HEK293 (cell line): ENCODE data around the gene KCNMA1.

ENCODE experiments used
- CTCF ChIA-PET: fragments of 350-600 bp; formaldehyde crosslinking; extraction: SDS; loops from one replicate; lab custom pipeline; 2021; ENCODE audit warnings: antibody characterized with exemption; lab: Yijun Ruan, JAX
- POLR2A ChIA-PET: fragments of 300-600 bp; formaldehyde crosslinking; extraction: SDS; loops from one replicate; lab custom pipeline; 2020; ENCODE audit warnings: antibody characterized with exemption, inconsistent platforms; lab: Yijun Ruan, JAX
- H3K27ac ChIP-seq: fragments of 200-500 bp; sonication (Bioruptor generic); 2 replicates; pipeline ENCODE4 v1.5.1; 2014; ENCODE audit warnings: low read depth, low read length, control low read depth, inconsistent platforms; ENCODE audit errors: extremely low read depth
- H3K36me3 ChIP-seq, 2 experiments: fragments of 200-500 bp in 1 of 2; sonication (Bioruptor generic) in 1 of 2; 1 replicate in 1 of 2; 2 replicates in 1 of 2; pipeline ENCODE4 v1.5.1; 2014 to 2017; ENCODE audit warnings: inconsistent platforms in 2 of 2, low read length in 2 of 2; ENCODE audit not compliant: control insufficient read depth in 2 of 2, insufficient read depth in 1 of 2
- H3K4me1 ChIP-seq: fragments of 200-500 bp; sonication (Bioruptor generic); 2 replicates; pipeline ENCODE4 v1.5.1; 2014; ENCODE audit warnings: mild to moderate bottlenecking, low read length, inconsistent platforms; ENCODE audit not compliant: control insufficient read depth, insufficient read depth
- H3K4me3 ChIP-seq: 2 replicates; pipeline ENCODE4 v1.5.1; 2011; ENCODE audit warnings: low read depth, mild to moderate bottlenecking, control low read depth, low read length, moderate library complexity
- H3K9me3 ChIP-seq: fragments of 200-500 bp; sonication (Bioruptor generic); 2 replicates; pipeline ENCODE4 v1.5.1; 2014; ENCODE audit warnings: low read depth, low read length, inconsistent platforms; ENCODE audit not compliant: control insufficient read depth, insufficient read depth
- GLIS2 ChIP-seq: fragments of 450-650 bp; formaldehyde crosslinking; IDR thresholded peaks from 2 replicates; pipeline ENCODE4 v1.5.1; 2016; ENCODE audit warnings: missing biosample characterization, missing genetic modification characterization
- KLF10 ChIP-seq: fragments of 450-650 bp; IDR thresholded peaks from 2 replicates; pipeline ENCODE4 v1.5.1; 2018; ENCODE audit warnings: missing biosample characterization, mild to moderate bottlenecking, missing genetic modification characterization
- KLF16 ChIP-seq: fragments of 450-650 bp; formaldehyde crosslinking; IDR thresholded peaks from 2 replicates; pipeline ENCODE4 v1.5.1; 2017; ENCODE audit warnings: missing biosample characterization, missing genetic modification characterization
- KLF7 ChIP-seq: fragments of 450-650 bp; formaldehyde crosslinking; IDR thresholded peaks from 2 replicates; pipeline ENCODE4 v1.5.1; 2016; ENCODE audit warnings: missing biosample characterization, missing genetic modification characterization, borderline replicate concordance
- MYNN ChIP-seq: fragments of 450-650 bp; formaldehyde crosslinking; IDR thresholded peaks from 2 replicates; pipeline ENCODE4 v1.5.1; 2016; ENCODE audit warnings: missing biosample characterization, missing genetic modification characterization, borderline replicate concordance
- PRDM1 ChIP-seq: fragments of 450-650 bp; formaldehyde crosslinking; IDR thresholded peaks from 2 replicates; pipeline ENCODE4; 2016; ENCODE audit warnings: missing biosample characterization, missing genetic modification characterization
- ZBTB17 ChIP-seq: fragments of 450-650 bp; formaldehyde crosslinking; IDR thresholded peaks from 2 replicates; pipeline ENCODE4 v1.5.1; 2016; ENCODE audit warnings: missing biosample characterization, missing genetic modification characterization
- ZBTB6 ChIP-seq: fragments of 450-650 bp; formaldehyde crosslinking; IDR thresholded peaks from 2 replicates; pipeline ENCODE4 v1.5.1; 2017; ENCODE audit warnings: missing biosample characterization, missing genetic modification characterization
- ZFHX2 ChIP-seq: fragments of 450-650 bp; formaldehyde crosslinking; conservative IDR thresholded peaks from 2 replicates; pipeline ENCODE4 v1.5.1; 2016; ENCODE audit warnings: missing biosample characterization, missing genetic modification characterization
- ZNF121 ChIP-seq: fragments of 450-650 bp; formaldehyde crosslinking; IDR thresholded peaks from 2 replicates; pipeline ENCODE4 v1.5.1; 2016; ENCODE audit warnings: missing biosample characterization, missing genetic modification characterization
- ZNF175 ChIP-seq: fragments of 450-650 bp; formaldehyde crosslinking; IDR thresholded peaks from 2 replicates; pipeline ENCODE4 v1.5.1; 2016; ENCODE audit warnings: missing biosample characterization, missing genetic modification characterization
- ZNF350 ChIP-seq: fragments of 450-650 bp; formaldehyde crosslinking; IDR thresholded peaks from 2 replicates; pipeline ENCODE4 v1.5.0; 2017; ENCODE audit warnings: missing biosample characterization, mild to moderate bottlenecking, missing genetic modification characterization
- ZNF398 ChIP-seq: fragments of 450-650 bp; formaldehyde crosslinking; IDR thresholded peaks from 2 replicates; pipeline ENCODE4 v1.5.1; 2017; ENCODE audit warnings: missing biosample characterization, missing genetic modification characterization
- ZNF404 ChIP-seq: fragments of 450-650 bp; formaldehyde crosslinking; IDR thresholded peaks from 2 replicates; pipeline ENCODE4 v1.5.1; 2017; ENCODE audit warnings: missing biosample characterization, missing genetic modification characterization
- ZNF416 ChIP-seq: fragments of 450-650 bp; formaldehyde crosslinking; IDR thresholded peaks from 2 replicates; pipeline ENCODE4 v1.5.1; 2016; ENCODE audit warnings: missing biosample characterization, missing genetic modification characterization
- ZNF473 ChIP-seq: fragments of 450-650 bp; formaldehyde crosslinking; IDR thresholded peaks from 2 replicates; pipeline ENCODE4 v1.5.1; 2017; ENCODE audit warnings: missing biosample characterization, missing genetic modification characterization
- ZNF623 ChIP-seq: fragments of 450-650 bp; formaldehyde crosslinking; IDR thresholded peaks from 2 replicates; pipeline ENCODE4 v1.5.1; 2016; ENCODE audit warnings: missing biosample characterization, missing genetic modification characterization
- ZNF654 ChIP-seq: fragments of 450-650 bp; formaldehyde crosslinking; IDR thresholded peaks from 2 replicates; pipeline ENCODE4 v1.5.1; 2016; ENCODE audit warnings: low read depth, missing biosample characterization, missing genetic modification characterization
- ZNF660 ChIP-seq: fragments of 450-650 bp; IDR thresholded peaks from 2 replicates; pipeline ENCODE4 v1.5.1; 2018; ENCODE audit warnings: missing biosample characterization, mild to moderate bottlenecking, missing genetic modification characterization
- ZNF777 ChIP-seq: fragments of 450-650 bp; formaldehyde crosslinking; IDR thresholded peaks from 2 replicates; pipeline ENCODE4 v1.5.1; 2017; ENCODE audit warnings: missing biosample characterization, missing genetic modification characterization, borderline replicate concordance
- ZNF830 ChIP-seq: fragments of 450-650 bp; IDR thresholded peaks from 2 replicates; pipeline ENCODE4 v1.5.0; 2018; ENCODE audit warnings: missing biosample characterization, missing genetic modification characterization, low read depth, mild to moderate bottlenecking, moderate library complexity
- ZSCAN30 ChIP-seq: fragments of 450-650 bp; IDR thresholded peaks from 2 replicates; pipeline ENCODE4 v1.5.1; 2018; ENCODE audit warnings: missing biosample characterization, mild to moderate bottlenecking, missing genetic modification characterization, moderate library complexity
- TF ChIP-seq, protein P1 (sequence below): fragments of 450-650 bp; formaldehyde crosslinking; IDR thresholded peaks from 2 replicates; pipeline ENCODE4 v1.5.1; 2016; ENCODE audit warnings: missing biosample characterization, missing genetic modification characterization
- TF ChIP-seq, protein P2 (sequence below): fragments of 450-650 bp; formaldehyde crosslinking; IDR thresholded peaks from 2 replicates; pipeline ENCODE4 v1.5.1; 2016; ENCODE audit warnings: missing biosample characterization, missing genetic modification characterization, borderline replicate concordance
- TF ChIP-seq, protein P3 (sequence below): fragments of 450-650 bp; formaldehyde crosslinking; IDR thresholded peaks from 2 replicates; pipeline ENCODE4 v1.5.1; 2016; ENCODE audit warnings: missing biosample characterization, missing genetic modification characterization

Gene KCNMA1

DNA sequence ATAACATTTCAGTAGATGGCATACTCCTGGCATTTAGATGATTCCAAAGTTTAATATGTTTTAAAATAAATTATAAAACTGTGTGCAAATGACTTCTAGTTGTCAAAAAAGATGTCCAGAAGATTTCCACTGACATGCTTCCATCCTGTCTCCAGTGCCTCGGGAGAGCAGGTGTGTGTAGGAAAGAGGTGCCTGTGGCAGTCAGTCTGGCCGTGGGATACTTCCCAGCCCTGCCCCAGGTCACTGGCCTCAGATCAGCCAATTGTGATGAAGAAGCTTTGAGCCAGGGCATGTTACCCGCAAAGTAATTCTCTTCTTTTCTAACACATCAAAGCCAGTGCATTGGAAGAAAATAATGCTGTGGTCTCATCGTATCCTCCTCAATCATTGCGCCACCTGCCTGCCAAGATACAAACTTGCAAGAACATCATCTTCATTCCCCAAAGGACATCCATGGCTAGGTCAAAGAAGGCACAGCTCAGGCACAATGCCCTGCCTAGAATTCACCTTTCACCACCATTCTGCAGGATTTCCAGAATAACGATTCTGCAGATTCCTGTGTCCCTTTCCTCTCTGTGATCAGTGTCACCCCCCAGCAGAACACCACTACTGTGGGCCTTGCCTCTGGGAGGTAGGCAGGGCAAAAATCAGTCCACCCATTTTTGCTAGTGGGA lies 6.3 kb upstream of the KCNMA1 start (continued):
- TF ChIP-seq ZNF121 (tag by site-specific recombination) (no peak), KLF7 (tag by site-specific recombination) (no peak), ZNF777 (tag by site-specific recombination) (no peak), ZBTB17 (tag by site-specific recombination) (0 out of 2 replicates have a peak, but pooled peaks have one; percentile 21), ZNF473 (tag by site-specific recombination) (no peak), GLIS2 (no peak), PRDM1 (tag by site-specific recombination) (no peak), ZFHX2 (tag by site-specific recombination) (no peak), ZNF416 (tag by site-specific recombination) (no peak), ZNF350 (tag by site-specific recombination) (no peak), ZNF175 (tag by site-specific recombination) (no peak), MYNN (tag by site-specific recombination) (no peak)
- TF ChIP-seq, protein P1, sequence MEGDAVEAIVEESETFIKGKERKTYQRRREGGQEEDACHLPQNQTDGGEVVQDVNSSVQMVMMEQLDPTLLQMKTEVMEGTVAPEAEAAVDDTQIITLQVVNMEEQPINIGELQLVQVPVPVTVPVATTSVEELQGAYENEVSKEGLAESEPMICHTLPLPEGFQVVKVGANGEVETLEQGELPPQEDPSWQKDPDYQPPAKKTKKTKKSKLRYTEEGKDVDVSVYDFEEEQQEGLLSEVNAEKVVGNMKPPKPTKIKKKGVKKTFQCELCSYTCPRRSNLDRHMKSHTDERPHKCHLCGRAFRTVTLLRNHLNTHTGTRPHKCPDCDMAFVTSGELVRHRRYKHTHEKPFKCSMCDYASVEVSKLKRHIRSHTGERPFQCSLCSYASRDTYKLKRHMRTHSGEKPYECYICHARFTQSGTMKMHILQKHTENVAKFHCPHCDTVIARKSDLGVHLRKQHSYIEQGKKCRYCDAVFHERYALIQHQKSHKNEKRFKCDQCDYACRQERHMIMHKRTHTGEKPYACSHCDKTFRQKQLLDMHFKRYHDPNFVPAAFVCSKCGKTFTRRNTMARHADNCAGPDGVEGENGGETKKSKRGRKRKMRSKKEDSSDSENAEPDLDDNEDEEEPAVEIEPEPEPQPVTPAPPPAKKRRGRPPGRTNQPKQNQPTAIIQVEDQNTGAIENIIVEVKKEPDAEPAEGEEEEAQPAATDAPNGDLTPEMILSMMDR = no peak
- TF ChIP-seq, protein P2, sequence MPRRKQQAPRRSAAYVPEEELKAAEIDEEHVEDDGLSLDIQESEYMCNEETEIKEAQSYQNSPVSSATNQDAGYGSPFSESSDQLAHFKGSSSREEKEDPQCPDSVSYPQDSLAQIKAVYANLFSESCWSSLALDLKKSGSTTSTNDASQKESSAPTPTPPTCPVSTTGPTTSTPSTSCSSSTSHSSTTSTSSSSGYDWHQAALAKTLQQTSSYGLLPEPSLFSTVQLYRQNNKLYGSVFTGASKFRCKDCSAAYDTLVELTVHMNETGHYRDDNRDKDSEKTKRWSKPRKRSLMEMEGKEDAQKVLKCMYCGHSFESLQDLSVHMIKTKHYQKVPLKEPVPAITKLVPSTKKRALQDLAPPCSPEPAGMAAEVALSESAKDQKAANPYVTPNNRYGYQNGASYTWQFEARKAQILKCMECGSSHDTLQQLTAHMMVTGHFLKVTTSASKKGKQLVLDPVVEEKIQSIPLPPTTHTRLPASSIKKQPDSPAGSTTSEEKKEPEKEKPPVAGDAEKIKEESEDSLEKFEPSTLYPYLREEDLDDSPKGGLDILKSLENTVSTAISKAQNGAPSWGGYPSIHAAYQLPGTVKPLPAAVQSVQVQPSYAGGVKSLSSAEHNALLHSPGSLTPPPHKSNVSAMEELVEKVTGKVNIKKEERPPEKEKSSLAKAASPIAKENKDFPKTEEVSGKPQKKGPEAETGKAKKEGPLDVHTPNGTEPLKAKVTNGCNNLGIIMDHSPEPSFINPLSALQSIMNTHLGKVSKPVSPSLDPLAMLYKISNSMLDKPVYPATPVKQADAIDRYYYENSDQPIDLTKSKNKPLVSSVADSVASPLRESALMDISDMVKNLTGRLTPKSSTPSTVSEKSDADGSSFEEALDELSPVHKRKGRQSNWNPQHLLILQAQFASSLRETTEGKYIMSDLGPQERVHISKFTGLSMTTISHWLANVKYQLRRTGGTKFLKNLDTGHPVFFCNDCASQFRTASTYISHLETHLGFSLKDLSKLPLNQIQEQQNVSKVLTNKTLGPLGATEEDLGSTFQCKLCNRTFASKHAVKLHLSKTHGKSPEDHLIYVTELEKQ = no peak

DNA sequence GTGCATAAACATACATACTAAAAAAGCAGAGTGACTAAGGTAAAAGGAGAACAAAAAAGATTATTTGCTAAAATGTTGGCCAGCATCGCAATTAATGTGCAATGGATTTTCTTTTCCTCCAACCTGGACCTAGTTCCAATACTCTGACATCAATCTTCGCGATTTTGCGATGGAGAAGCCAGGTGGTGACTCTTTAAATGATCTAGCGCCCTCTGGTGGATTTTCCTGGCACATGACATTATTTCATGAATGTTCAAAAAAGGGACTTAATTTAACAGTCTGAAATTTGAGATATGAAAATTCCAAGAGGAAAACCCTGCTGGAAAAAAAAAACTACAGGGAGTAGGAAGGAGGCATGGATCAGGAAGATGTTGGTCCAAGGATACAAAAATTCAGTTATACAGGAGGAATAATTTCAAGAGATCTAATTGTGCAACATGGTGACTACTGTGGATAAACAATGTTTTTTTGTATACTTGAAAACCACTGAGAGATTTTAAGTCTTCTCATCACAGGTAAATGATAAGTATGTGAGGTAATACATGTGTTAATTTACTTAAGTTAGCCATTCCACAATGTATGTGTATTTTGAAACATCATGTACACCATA lies 4.3 kb upstream of the KCNMA1 start:
- Histone ChIP-seq H3K27ac (no peak overlapping the region), H3K4me1 (no peaks in the 10 kb centered on the region), H3K9me3 (no peaks in the 10 kb centered on the region), H3K4me3 (no peak overlapping the region), H3K36me3 (no peaks in the 10 kb centered on the region)
- ChIA-PET POLR2A (no interaction called here), CTCF (interaction anchor here (0.6 to 21.0 kb wide), 50 partner anchors 8 to 1957 kb away, joined by 3 to 512 read pairs (median 3); no protein-coding TSS in a partner anchor)
- TF ChIP-seq ZNF623 (tag by site-specific recombination) (no peak), ZNF660 (peak; percentile 78), KLF10 (tag by site-specific recombination) (peak; percentile 25; the same call in 1 of the 2 replicates), ZBTB17 (tag by site-specific recombination) (peak; percentile 65), ZSCAN30 (tag by site-specific recombination) (peak; percentile 65; the same call in 1 of the 2 replicates), ZNF830 (tag by site-specific recombination) (no peak), ZBTB6 (tag by site-specific recombination) (peak; percentile 55; the same call in 1 of the 2 replicates), ZNF404 (no peak), ZNF654 (tag by site-specific recombination) (peak; percentile 97), ZNF398 (tag by site-specific recombination) (no peak), ZNF416 (tag by site-specific recombination) (no peak), KLF16 (no peak)
- TF ChIP-seq, protein P3, sequence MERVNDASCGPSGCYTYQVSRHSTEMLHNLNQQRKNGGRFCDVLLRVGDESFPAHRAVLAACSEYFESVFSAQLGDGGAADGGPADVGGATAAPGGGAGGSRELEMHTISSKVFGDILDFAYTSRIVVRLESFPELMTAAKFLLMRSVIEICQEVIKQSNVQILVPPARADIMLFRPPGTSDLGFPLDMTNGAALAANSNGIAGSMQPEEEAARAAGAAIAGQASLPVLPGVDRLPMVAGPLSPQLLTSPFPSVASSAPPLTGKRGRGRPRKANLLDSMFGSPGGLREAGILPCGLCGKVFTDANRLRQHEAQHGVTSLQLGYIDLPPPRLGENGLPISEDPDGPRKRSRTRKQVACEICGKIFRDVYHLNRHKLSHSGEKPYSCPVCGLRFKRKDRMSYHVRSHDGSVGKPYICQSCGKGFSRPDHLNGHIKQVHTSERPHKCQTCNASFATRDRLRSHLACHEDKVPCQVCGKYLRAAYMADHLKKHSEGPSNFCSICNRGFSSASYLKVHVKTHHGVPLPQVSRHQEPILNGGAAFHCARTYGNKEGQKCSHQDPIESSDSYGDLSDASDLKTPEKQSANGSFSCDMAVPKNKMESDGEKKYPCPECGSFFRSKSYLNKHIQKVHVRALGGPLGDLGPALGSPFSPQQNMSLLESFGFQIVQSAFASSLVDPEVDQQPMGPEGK = no peak
